Stimulated activated CD4-positive, alpha-beta T cell treated with anti-CD3 and anti-CD28 coated beads, Interleukin-12 subunit alpha, Interleukin-12 subunit beta, amount 100 ng/mL, for 24 hours (primary cell): ENCODE results near the gene LRRN3.

Experiments
- DNase-seq, 2 experiments: peaks; one replicate each; pipeline ENCODE4 v3.0.0-alpha.2; 2020; ENCODE audit warnings: low read depth in 2 of 2

The LRRN3 gene

DNA sequence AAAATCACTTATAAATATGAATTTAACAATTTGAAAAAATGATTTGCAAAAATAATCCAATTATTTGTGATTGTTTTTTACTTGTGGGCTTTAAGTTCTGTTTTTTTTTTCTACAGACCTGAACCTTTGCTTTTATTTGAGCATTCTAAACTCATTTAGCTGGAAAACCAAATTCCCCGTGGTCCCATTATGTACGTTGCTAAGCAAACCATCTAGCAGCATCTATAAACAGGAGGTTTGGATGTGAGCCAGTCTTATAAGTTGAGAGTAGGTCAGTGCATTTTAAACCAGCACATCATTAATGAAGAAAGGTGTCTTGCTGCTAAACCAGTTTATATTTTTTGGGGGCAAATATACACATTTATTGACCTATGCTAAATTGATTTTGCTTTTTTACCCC, 77.3 kb downstream of the LRRN3 start:
- no peak for DNase-seq

DNA sequence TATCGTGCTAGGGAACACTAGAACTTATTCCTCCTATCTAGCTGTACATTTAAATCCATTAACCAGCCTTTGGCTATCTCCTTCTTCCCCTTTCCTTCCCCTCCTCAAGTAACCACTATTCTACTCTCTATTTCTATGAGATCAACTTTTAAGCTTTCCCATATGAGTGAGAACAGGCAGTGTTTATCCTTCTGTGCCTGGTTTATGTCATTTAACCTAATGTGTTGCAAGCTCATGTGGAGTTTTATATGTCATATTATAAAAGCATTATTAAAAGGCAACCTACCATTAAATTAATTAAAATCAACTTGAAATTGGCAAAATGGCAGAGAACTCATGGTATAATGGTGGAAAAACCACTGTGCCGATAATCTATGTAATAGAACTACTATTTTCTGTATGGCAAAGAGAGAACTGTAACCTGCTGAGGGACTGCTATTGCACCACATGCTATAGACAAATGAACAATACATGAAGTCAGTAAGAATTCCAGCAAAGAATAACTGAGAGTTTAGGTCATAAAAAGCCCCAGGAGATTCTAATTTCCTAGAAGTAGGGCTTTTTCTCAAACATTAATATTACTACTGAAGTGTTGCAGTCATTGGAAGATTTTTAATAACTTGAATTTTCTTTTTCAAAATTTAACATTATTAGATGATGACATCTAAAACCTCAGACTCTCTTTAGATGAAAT, 81.8 kb downstream of the LRRN3 start:
- no peak for DNase-seq

GRCh38 chr7:111173528-111173927, 82.6 kb downstream of the LRRN3 start:
- DNase-seq, result no peak

DNA sequence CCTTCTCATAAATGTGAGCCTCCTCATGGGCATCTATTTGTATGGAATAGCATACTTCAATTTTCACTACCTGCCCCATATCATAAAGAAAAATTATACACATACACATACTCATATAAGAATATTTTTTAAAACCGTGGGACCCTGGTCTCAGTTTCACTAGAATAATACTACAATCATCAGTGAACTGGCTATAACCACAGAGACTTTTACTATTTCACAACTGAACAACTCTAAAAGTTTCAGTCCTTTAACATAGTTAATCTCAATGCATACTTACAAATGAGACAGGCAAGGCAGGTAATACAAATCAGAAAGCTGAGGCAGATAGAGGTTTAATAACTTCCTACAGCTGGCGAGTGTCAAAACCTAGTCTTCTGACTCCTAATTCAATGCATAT, 83.1 kb downstream of the LRRN3 start:
- no peak for DNase-seq

DNA sequence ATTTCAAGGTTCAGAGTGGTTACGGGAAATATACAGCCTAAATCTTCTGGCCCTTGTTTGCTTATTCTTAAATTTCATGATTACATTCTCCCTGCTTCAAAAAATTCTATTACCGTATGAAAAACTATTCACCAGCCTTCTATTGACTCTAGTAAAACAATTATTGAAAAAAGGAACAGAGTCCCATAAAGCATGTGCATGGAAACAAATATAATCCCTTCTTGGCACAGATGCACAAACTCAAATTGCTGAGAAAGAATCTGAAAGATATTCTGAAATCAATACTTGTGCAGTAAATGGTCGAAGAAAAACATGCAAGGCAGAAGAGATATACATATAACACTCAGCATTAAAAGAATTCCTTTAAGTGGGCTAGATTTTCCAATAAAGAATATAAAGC, 83.6 kb downstream of the LRRN3 start:
- DNase-seq, result no peak
